ENCODE results near the gene TAF7.
A peak's percentile ranks its signal among the peaks of the same experiment; 100 is the strongest.
"Not testable (repeated sequence)": the region's sequence is repeated elsewhere in the genome, so short reads cannot be mapped to it uniquely, and the experiment has no call there.

Gene TAF7

GRCh38 chr5:141338538-141339306, 18.1 kb upstream of the TAF7 start, which contains the start of gene PCDHGA2:
PCDHGA2 (plus strand) TSS chr5:141338760.
- no peak for DNase-seq (ENCODE audit: low spot score)

- DNase-seq (ENCODE audit: low spot score) = not testable (repeated sequence)
These were observed 12.0 kb upstream of the TAF7 start for GRCh38 chr5:141332571-141332970.

- no peak for DNase-seq (ENCODE audit: low spot score)
These were observed 9.9 kb upstream of the TAF7 start, which contains the start of gene PCDHGA1 for GRCh38 chr5:141330299-141331080. PCDHGA1 (plus strand) TSS chr5:141330514.

GRCh38 chr5:141328231-141328630, 7.6 kb upstream of the TAF7 start:
- DNase-seq (ENCODE audit: low spot score) = no peak

- peak; percentile 50 for DNase-seq (ENCODE audit: low spot score)
These were observed 5.7 kb upstream of the TAF7 start for GRCh38 chr5:141326088-141326854.

GRCh38 chr5:141322261-141322660, 1.7 kb upstream of the TAF7 start:
- DNase-seq (ENCODE audit: low spot score) = no peak

GRCh38 chr5:141319699-141320098, 885 bp downstream of the TAF7 start:
- DNase-seq (ENCODE audit: low spot score) = no peak

GRCh38 chr5:141319202-141319601, 1.4 kb downstream of the TAF7 start:
- no peak for DNase-seq (ENCODE audit: low spot score)

GRCh38 chr5:141316963-141317362, 3.6 kb downstream of the TAF7 start:
- DNase-seq (ENCODE audit: low spot score) = not testable (repeated sequence)

GRCh38 chr5:141313711-141314110, 6.9 kb downstream of the TAF7 start:
- DNase-seq (ENCODE audit: low spot score) = no peak

GRCh38 chr5:141306630-141307029, 14.0 kb downstream of the TAF7 start:
- no peak for DNase-seq (ENCODE audit: low spot score)

GRCh38 chr5:141303756-141304155, 16.8 kb downstream of the TAF7 start, which contains the start of gene SLC25A2:
SLC25A2 (minus strand) TSS chr5:141304049; CDS start chr5:141303865, 184 bp downstream.
- no peak for DNase-seq (ENCODE audit: low spot score)

- no peak for DNase-seq (ENCODE audit: low spot score)
These were observed 22.2 kb downstream of the TAF7 start for GRCh38 chr5:141298376-141298775.

- DNase-seq (ENCODE audit: low spot score) = no peak
These were observed 47.7 kb downstream of the TAF7 start for GRCh38 chr5:141272906-141273305.

- DNase-seq (ENCODE audit: low spot score) = no peak
These were observed 51.4 kb downstream of the TAF7 start for GRCh38 chr5:141269195-141269594.

Data from SW480 (cell line).